HL-60/S4 treated with phorbol 12-myristate 13-acetate at 8.2 ng/mL for 4 days and 3 days (cell line): ENCODE results near the gene SARNP.

Source experiments
- in situ Hi-C: fragments of 300-500 bp; cut with MboI; formaldehyde crosslinking; loops from 2 replicates; pipeline ENCODE4 v1.15.0; 2022; ENCODE audit warnings: low sequenced_read_pairs

Gene SARNP

DNA sequence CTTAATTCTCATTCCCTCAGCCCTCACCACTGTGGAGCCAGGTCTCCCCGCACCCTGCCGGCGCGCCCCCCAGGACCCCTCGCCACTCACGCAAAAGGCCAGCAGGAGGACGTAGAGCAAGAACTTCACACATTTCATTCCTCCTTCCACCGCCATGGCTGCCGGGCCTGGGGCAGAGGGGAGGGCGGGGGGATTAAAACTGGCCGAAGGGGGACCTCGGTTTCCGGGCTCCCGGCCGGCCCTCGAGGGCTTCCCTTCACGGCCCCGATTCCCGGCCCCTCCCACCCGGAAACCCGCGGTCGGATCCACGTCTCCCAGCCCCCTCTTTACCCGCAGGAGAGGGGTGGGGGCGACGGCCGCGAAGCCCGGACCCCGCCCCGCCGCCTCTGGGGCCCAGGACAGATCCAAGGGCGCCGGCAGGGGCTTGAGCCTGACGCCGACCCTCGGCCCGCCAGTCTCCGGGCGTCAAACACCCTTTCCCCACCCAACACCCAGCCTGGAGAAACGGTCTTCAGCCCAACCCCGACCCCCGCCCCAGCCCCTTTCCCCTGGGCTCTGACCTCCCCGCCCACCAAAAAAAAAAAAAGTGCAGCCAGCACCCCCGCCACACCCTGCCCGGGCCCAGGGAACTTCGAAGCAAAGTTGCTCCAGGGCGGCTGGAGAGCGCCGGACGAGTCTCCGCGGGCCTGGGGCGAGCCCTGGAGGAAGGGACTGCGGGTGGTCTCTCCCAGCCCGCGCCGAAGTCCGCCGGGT, 89.2 kb downstream of the SARNP start:
- in situ Hi-C loops, result loop anchor here (25.0 kb wide), 1 partner anchor 209 kb away; the partner anchor contains the start of genes DGKA and PYM1

DNA sequence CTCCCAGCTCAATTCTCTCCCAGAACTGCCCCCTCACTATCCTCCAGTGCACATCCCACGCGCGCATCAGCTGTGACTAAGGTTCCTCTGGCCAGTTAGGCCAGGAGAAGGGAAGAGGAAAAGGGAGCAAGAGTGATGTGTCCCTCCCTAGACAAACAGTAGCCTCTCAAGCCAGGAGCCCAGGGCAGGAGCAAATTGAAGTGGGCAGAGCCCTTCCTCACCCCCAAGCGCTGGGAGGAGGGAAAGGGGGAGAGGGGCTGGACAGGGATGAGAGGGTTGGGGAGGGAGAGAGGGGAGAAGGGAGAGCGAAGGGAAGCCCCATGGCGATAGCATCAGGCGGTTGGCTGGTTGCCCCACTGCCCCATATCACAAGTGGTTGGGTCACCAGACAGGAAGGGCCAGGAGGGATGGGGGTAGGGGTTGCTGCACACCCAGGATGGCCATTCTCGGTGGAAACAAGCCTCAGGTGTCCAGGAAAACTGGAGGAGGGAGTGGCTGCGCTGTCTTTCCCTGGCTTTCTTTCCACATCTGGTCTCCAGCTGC, 89.8 kb downstream of the SARNP start:
- in situ Hi-C loops, result loop anchor here (25.0 kb wide), 1 partner anchor 210 kb away; the partner anchor contains the start of genes DGKA and PYM1

DNA sequence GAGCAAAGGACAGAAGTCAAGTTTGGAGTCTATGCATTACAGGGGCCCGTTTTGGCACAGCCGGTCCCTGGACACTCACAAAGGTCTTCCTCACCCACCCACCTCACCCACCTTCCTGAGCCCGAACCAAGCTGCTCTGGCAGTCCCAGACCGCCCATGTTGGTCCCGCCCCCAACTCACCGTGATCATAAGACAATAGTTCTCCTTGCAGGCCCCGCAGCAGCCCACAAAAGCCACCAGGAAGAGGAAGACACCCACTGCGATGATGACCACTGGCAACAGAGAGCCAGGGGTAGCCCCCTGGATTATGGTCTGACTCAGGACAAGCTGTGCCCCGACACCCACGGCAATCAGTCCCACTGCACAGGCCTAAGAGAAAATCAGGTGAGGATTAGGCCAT, 90.6 kb downstream of the SARNP start:
- in situ Hi-C loops, result loop anchor here (25.0 kb wide), 1 partner anchor 210 kb away; the partner anchor contains the start of genes DGKA and PYM1

DNA sequence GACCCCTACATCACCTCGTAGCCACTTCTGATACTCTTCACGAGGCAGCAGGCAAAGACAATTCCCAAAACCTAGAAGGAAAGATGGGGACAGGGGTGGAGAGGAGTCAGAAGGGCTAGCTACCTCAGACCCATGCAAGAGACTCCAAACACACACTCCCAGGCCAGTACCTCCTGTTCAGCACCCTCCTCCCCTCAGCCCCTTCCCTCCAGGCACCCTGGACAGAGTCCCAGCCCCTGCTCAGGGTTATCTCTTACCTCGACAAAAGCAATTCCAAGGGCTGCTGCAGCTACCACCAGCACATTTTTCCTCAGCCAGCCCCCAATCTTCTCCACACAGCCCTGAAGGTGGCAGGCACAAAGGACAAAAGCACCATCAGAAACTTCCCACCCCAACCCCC, 92.0 kb downstream of the SARNP start:
- in situ Hi-C loops, result loop anchor here (25.0 kb wide), 1 partner anchor 212 kb away; the partner anchor contains the start of genes DGKA and PYM1

DNA sequence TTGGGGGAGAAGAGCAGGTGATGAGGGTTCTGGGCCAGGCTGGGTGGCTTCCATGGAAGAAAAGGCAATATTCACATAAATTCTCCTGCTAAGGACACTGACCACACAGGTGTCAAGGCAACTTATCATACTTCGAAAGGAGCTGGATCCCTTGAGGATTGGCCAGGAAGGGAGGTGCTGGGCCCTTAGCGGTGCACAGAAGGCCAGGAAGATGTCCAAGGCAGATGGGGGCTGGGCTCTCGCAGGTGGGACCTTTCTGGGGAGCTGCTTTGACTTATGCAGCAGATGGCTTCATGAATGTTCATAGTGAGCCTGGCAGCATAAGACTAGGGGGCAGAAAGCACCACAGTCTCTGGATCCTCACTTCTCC, 92.6 kb downstream of the SARNP start:
- in situ Hi-C loops, result loop anchor here (25.0 kb wide), 1 partner anchor 212 kb away; the partner anchor contains the start of genes DGKA and PYM1

DNA sequence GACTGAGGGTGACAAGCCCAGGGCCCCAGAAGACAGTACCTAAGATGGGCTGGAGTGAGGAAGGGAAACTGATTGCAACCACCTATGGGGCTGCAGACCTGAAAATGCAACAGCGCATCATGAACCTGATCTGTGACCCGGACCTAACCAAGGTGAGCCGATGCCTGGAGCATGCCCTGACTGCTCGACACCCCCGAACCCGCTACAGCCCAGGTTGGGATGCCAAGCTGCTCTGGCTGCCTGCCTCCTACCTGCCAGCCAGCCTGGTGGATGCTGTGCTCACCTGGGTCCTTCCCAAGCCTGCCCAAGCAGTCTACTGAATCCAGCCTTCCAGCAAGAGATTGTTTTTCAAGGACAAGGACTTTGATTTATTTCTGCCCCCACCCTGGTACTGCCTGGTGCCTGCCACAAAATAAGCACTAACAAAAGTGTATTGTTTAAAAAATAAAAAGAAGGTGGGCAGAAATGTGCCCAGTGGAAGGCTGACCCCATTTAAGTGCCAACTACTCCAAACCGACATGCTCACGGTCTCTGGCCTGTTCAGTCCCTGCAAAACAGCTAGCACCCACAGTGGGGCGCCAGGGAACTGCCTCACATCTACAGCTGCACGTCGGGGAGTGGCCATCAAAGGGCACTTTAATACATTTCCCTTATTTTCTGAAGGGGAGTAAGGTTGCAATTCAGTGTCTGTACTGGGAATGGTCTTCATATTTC, 93.1 kb downstream of the SARNP start:
- in situ Hi-C loops, result no loop called here

DNA sequence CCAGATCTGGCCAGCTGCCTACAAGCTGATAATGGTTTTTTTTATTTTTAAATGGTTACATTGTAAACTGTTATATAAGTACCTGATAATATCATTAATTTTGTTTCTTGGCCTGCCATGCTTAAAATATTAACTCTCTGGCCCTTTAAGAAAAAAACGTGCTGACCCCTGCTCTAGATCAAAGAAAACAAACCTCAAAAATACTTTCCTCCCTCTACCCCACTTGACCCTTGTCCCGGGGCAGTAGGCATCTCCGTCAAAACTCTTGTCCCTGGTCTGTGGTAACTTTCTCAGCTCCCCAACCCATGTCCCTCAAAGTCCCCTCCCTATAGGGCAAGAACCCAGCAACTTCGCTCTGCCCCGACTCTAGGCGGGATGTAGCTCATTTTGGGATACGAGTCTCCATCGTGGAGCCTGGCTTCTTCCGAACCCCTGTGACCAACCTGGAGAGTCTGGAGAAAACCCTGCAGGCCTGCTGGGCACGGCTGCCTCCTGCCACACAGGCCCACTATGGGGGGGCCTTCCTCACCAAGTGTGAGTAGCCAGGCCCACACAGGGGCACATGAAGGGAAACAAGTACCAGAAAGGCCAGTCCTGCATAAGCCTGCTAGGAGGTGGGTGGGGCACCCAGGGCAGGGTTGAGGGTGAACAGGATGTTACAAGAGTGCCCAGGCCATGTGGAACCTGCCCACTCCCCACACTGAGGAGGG, 93.9 kb downstream of the SARNP start:
- in situ Hi-C loops, result no loop called here

DNA sequence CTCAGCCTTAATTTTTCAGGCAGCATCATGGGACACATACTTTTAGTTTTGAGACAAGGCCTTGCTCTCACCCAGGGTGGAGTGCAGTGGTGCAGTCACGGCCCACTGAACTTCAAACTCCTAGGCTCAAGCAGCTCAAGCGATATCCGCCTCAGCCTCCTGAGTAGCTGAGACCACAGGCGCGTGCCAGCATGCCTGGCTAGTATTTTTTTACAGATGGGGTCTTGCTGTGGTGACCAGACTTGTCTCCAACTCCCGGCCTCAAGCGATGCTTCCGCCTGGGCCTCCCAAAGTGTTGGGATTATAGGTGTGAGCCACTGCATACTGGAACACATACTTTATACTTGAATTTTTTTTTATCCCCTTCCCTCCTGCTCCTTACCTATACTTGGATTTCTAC, 94.6 kb downstream of the SARNP start:
- in situ Hi-C loops, result no loop called here

DNA sequence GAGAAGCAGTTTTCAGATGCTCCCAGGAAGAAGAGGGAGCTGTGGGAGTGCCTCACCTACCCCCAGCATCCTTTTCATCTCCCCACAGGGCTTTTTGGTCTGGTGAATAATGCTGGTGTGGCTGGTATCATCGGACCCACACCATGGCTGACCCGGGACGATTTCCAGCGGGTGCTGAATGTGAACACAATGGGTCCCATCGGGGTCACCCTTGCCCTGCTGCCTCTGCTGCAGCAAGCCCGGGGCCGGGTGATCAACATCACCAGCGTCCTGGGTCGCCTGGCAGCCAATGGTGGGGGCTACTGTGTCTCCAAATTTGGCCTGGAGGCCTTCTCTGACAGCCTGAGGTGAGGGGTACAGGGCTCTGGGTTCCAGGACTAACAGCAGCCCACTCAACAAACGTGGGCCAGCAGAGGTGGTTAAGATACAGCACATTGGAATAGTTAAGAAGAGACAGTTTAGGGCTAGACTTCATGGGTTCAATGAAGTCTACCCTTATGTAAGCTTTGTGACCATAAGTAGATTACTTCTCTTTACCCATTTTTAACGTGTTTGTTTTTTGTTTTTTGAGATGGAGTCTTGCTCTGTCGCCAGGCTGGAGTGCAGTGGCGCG, 95.8 kb downstream of the SARNP start:
- in situ Hi-C loops, result no loop called here

DNA sequence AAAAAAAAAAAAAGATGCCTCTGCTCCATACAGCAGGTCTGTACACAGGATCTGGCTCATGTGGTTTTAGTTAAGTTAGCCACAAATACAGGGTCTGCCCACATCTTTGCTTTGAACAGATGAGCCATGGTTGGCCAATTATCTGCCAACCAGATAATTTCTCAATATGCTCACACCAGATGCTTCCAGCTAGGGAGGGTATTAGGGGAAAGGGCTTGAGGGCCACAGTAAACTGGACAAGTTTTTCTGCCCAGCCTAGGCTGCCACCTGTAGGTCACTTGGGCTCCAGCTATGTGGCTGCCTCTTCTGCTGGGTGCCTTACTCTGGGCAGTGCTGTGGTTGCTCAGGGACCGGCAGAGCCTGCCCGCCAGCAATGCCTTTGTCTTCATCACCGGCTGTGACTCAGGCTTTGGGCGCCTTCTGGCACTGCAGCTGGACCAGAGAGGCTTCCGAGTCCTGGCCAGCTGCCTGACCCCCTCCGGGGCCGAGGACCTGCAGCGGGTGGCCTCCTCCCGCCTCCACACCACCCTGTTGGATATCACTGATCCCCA, 96.6 kb downstream of the SARNP start:
- in situ Hi-C loops, result no loop called here

DNA sequence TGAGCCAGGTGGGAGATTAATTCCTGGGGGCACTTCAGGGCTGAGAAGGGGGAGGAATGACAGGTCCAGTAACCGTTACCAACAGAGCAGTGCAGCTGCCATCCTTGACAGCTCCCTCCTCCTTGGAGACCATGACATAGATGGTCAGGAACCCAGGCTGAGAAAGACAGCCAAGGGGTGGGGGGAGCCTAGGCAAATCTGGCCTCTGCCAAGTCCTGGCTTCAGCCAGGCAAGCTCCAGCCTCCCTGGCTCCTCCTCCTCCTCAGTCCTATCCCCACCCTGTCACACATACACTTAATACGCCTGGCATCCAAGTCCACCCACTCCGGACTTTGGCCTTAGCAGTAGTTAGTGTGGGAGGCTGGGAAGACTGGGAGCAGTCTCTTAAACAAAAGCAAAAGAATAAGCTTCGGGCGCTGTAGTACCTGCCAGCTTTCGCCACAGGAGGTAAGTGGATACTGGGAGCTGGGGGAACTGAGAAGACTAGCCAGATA, 97.4 kb downstream of the SARNP start, which contains the start of gene RDH5:
TSS of gene RDH5 (plus strand) at position 323 of the 494 bp plus-strand sequence. CDS start 792 bp downstream, outside the sequence.
- in situ Hi-C loops, result no loop called here

DNA sequence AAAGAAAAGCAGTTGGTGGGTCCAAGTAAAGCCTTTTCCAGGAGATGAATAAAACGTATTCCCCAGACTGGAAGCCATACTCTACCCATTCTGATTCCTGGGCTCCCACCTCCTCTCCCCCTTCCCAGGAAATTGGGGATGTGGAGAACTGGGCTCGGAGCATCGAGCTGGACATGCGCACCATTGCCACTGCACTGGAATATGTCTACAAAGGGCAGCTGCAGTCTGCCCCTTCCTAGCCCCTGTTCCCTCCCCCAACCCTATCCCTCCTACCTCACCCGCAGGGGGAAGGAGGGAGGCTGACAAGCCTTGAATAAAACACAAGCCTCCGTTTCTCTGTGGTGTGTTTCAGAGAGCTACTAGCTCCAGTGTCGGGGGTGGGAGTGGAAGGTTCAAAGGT, 98.2 kb downstream of the SARNP start:
- in situ Hi-C loops, result no loop called here

DNA sequence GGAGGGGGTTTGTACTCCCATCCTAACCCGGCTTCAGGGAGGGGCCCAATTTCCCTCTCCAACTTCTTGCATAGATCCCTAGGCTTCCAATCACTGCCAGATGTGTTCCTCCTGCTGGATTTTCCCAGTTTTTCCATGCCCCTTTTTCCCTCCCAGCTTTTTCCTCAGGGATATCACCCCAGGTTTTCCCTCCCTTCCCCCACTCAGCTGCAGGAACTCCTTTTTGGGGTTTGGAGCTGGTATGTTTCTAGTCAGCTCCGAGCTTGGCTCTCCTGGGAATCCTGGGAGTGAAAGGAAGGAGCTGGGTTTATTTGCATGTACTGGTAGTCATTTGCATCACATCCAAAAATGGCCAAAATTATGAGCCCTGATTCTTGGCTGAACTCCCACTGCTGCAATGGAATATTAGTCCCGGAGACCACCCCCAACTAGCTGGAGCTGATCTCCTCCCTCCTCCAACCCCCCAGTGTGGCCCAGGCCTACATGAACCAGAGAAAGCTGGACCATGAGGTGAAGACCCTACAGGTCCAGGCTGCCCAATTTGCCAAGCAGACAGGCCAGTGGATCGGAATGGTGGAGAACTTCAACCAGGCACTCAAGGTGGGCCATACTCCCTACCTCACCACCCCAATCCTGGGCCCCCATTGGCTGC, 98.8 kb downstream of the SARNP start:
- in situ Hi-C loops, result no loop called here

DNA sequence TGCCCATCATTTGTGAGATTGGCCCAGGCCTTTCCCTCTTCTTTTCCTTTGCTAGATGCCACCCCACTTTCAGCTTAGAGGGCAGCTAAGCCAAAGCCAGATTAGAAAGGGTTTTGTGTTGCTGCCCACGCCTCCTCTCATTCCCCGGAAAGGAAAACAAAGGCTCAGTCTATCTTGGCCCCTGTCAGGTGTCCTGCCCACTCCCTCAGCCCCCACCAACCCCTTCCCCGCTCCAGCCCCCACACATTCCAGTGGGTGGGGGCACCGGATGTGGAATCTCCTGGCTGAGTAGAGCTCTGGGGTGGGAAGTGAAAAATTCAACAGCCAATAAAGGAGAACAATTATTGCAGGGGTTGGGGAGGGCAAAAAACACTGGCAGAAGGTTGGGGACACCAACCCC, 99.5 kb downstream of the SARNP start:
- in situ Hi-C loops, result no loop called here

DNA sequence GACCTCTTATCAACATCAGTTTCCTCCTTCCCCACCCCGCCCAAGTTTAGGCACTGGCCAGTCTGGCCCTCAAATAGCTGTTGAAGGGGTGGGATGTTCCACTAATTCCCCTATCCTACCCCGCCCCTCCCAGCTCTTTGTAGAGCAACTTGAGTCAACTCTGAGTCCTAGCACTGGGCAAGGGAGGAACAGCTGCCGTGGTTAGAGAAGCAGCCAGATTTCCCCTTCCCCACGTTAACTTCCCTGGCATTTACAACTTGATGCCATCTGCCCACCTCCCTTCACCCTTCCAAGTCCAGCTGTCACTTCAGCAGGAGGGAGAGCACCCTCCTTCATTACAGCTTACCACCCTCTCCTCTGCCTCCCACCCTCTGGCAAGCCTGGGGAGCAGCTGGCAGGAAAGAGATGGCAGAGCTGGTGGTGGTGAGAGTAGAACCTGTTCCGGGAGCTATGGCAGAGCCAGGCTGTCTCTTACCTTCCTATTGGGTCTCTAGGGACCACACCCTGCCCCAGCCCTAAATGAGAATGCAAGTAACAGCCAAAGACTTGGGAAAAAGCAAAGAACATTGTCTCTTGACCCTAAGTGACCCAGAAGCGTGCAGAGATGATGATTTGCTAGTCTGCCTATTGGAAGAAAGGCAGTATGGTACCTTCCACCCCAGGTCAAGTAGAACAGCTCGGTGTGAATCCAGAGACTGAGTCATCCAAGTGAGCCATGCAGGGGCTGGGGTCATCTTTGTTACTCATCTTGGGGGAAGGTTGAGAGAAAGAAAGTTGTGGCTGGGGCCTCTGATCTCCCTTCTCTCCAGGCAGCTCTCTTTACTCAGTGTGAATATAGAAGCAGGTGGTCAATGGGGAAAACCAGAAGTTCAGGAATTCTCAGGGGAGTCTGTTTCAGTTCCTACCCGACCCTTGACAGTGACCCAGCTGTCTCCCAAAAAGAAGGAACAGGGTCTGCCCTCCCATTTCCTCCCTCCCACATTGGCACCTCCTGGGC, 100.2 kb downstream of the SARNP start:
- in situ Hi-C loops, result no loop called here

DNA sequence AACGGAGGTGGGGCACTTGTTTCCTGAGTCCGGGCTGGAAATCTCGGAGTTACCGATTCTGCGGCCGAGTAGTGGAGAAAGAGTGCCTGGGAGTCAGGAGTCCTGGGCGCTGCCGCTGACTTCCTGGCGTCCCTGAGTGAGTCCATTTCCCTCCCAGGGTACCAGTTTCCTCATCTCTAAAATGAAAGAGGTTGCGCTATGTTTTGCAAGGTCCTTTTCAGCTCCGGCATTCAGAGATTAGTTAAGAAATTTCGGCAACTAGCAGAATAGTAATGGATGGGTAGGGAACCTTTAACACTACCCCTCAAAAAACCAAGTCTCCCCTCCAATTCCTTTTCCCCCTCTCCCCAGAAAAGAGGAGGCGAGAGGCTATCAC, 101.0 kb downstream of the SARNP start:
- in situ Hi-C loops, result no loop called here

DNA sequence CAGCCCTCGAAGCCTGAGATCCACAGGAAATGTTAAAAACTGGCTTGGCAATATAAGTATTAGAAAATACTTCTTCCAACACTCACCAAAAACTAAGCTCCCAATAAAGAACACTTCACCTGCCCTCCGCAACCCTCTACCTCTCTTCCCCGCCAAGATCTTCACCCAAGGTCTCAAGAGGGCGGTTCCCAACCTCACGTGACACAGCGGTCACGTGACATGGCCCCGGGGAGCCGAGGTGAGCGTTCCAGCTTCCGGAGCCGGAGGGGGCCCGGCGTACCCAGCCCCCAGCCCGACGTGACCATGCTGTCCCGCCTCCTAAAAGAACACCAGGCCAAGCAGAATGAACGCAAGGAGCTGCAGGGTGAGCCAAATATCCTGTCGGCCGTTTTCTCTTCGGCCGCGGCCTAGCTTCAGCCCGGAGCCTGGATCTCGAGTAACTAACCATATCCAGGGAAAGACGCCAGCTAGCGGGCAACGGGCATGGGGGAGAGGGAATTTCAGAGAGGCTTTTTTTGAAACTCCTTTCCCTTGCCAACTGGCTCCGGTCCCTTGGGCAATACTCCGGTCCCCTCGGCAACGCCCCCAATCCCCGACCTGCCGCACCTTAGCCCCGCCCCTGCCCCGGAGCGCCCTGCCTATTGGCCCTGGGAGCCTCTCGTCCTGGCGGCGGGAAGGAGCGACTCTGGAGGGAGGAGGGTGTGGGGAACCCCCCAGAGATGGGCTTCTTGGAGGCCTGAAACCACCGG, 101.5 kb downstream of the SARNP start, which contains the start of gene BLOC1S1:
TSS of gene BLOC1S1 (plus strand) at position 214 of the 749 bp plus-strand sequence. CDS start at position 220, 6 bp downstream.
- in situ Hi-C loops, result no loop called here
